Neural progenitor cell (in vitro differentiated cells): ENCODE results near the gene UCHL1. TPM values are rescaled to one million over a fixed set of nuclear protein-coding genes. Genes with fewer than 3 reads are reported as not detected.
"Not testable (repeated sequence)": the region's sequence is repeated elsewhere in the genome, so short reads cannot be mapped to it uniquely, and the experiment has no call there.

Experiments
- DNase-seq: peaks from one replicate; pipeline ENCODE4 v3.0.0-alpha.2; 2016; ENCODE audit warnings: low spot score
- H2AFZ ChIP-seq: fragments of 200-600 bp; sonication (generic); replicated peaks from 2 replicates; pipeline ENCODE4 v1.6.1; 2016; ENCODE audit warnings: antibody characterized with exemption
- H3F3A ChIP-seq: fragments of 200-600 bp; sonication (generic); 2 replicates; pipeline ENCODE4 v1.6.1; 2016; ENCODE audit warnings: antibody characterized with exemption, low read depth
- H3K27ac ChIP-seq: fragments of 200-600 bp; sonication (generic); 2 replicates; pipeline ENCODE4 v1.5.1; 2016; ENCODE audit warnings: mild to moderate bottlenecking
- H3K27me3 ChIP-seq: fragments of 200-600 bp; sonication (generic); 2 replicates; pipeline ENCODE4 v1.6.1; 2016; ENCODE audit warnings: mild to moderate bottlenecking, moderate library complexity
- H3K36me3 ChIP-seq: fragments of 200-600 bp; sonication (generic); 2 replicates; pipeline ENCODE4 v1.5.1; 2016
- H3K4me1 ChIP-seq: fragments of 200-600 bp; sonication (generic); 2 replicates; pipeline ENCODE4 v1.6.1; 2016; ENCODE audit warnings: mixed run types
- H3K4me2 ChIP-seq: fragments of 200-600 bp; sonication (generic); 2 replicates; pipeline ENCODE4 v1.6.1; 2016
- H3K4me3 ChIP-seq: fragments of 200-600 bp; sonication (generic); 2 replicates; pipeline ENCODE4 v1.5.1; 2016
- H3K79me2 ChIP-seq: fragments of 200-600 bp; sonication (generic); 2 replicates; pipeline ENCODE4 v1.6.1; 2016; ENCODE audit warnings: low read depth
- H3K9ac ChIP-seq: fragments of 200-600 bp; sonication (generic); 2 replicates; pipeline ENCODE4 v1.6.1; 2016
- H3K9me3 ChIP-seq: fragments of 200-600 bp; sonication (generic); 2 replicates; pipeline ENCODE4 v1.5.1; 2016; ENCODE audit warnings: low read depth
- H4K20me1 ChIP-seq: fragments of 200-600 bp; sonication (generic); 2 replicates; pipeline ENCODE4 v1.6.1; 2016; ENCODE audit warnings: low read depth
- H3K27ac Mint-ChIP-seq: 3 replicates; pipeline ENCODE4 v1.8.0; 2021; ENCODE audit warnings: mixed read lengths
- H3K27me3 Mint-ChIP-seq: 2 replicates; pipeline ENCODE4 v1.8.0; 2022; ENCODE audit warnings: low read depth, mild to moderate bottlenecking, inconsistent platforms, moderate library complexity, mixed read lengths; ENCODE audit not compliant: insufficient read depth
- H3K36me3 Mint-ChIP-seq: 3 replicates; pipeline ENCODE4 v1.8.0; 2021; ENCODE audit warnings: mixed read lengths
- H3K4me1 Mint-ChIP-seq: 3 replicates; pipeline ENCODE4 v1.8.0; 2021; ENCODE audit warnings: mixed read lengths
- H3K4me3 Mint-ChIP-seq: 3 replicates; pipeline ENCODE4 v1.8.0; 2021; ENCODE audit warnings: mild to moderate bottlenecking, moderate library complexity, mixed read lengths
- H3K9me3 Mint-ChIP-seq: 3 replicates; pipeline ENCODE4 v1.8.0; 2020; ENCODE audit warnings: mixed read lengths
- EZH2 ChIP-seq: fragments of 200-600 bp; sonication (generic); IDR thresholded peaks from 2 replicates; pipeline ENCODE4 v1.6.1; 2017; ENCODE audit warnings: antibody characterized with exemption, mild to moderate bottlenecking, moderate library complexity
- EZH2phosphoT487 ChIP-seq: fragments of 200-600 bp; sonication (generic); IDR thresholded peaks from 2 replicates; pipeline ENCODE4 v1.6.1; 2017; ENCODE audit warnings: antibody characterized with exemption
- total RNA-seq: library from RNA; depleted of rRNA; stranded (reverse); fragments of >200 nt; gene quantifications from 2 replicates; pipeline ENCODE4 v1.2.3, GENCODE V29; 2015; ENCODE audit warnings: low replicate concordance
- TF ChIP-seq, protein P1 (sequence below): fragments of 200-600 bp; sonication (generic); IDR thresholded peaks from 2 replicates; pipeline ENCODE4 v1.5.1; 2017; ENCODE audit warnings: antibody characterized with exemption, mild to moderate bottlenecking

Gene UCHL1
- total RNA-seq, 1 donor from 2014 or later, result 535 TPM

DNA sequence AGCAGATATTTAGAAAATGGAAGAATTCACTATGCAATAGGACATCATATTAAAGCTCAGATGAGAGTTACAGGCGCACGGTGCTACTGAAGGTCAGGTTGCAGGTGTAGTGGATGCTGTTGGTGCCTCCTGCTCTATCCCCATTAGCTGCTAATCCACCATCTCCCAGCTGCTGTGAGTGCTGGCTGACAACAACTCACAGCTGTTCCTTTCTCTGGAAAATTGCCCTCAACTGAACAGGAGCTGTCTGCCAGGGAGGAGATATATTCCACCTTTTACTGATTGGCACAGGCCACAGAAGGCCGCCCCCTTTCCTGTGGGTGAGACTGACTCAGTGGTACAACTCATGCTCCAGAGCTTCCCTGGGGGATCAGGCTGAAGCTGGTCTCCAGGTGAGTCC is 48.7 kb downstream of the UCHL1 start:
- Histone ChIP-seq H3K9me3 (no peaks in the 10 kb centered on the region), H3K27me3 (no peaks in the 10 kb centered on the region), H3K9ac (no peak overlapping the region), H3K4me2 (no peak overlapping the region), H3F3A (no peaks in the 10 kb centered on the region), H3K27ac (no peak overlapping the region), H3K79me2 (no peaks in the 10 kb centered on the region), H3K4me1 (no peaks in the 10 kb centered on the region), H2AFZ (no peak overlapping the region), H4K20me1 (no peaks in the 10 kb centered on the region), H3K4me3 (no peak overlapping the region), H3K36me3 (no peaks in the 10 kb centered on the region)
- Mint-ChIP-seq H3K27me3 (peaks cover 2% of the 10 kb centered on the region), H3K4me3 (no peak overlapping the region), H3K9me3 (peaks cover 10% of the 10 kb centered on the region), H3K36me3 (peaks cover 3% of the 10 kb centered on the region), H3K4me1 (peaks cover 2% of the 10 kb centered on the region), H3K27ac (no peak overlapping the region)
- no peak for DNase-seq
- TF ChIP-seq, protein P1, sequence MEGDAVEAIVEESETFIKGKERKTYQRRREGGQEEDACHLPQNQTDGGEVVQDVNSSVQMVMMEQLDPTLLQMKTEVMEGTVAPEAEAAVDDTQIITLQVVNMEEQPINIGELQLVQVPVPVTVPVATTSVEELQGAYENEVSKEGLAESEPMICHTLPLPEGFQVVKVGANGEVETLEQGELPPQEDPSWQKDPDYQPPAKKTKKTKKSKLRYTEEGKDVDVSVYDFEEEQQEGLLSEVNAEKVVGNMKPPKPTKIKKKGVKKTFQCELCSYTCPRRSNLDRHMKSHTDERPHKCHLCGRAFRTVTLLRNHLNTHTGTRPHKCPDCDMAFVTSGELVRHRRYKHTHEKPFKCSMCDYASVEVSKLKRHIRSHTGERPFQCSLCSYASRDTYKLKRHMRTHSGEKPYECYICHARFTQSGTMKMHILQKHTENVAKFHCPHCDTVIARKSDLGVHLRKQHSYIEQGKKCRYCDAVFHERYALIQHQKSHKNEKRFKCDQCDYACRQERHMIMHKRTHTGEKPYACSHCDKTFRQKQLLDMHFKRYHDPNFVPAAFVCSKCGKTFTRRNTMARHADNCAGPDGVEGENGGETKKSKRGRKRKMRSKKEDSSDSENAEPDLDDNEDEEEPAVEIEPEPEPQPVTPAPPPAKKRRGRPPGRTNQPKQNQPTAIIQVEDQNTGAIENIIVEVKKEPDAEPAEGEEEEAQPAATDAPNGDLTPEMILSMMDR, result no peak
- TF ChIP-seq EZH2phosphoT487, result no peak
- TF ChIP-seq EZH2, result no peak

DNA sequence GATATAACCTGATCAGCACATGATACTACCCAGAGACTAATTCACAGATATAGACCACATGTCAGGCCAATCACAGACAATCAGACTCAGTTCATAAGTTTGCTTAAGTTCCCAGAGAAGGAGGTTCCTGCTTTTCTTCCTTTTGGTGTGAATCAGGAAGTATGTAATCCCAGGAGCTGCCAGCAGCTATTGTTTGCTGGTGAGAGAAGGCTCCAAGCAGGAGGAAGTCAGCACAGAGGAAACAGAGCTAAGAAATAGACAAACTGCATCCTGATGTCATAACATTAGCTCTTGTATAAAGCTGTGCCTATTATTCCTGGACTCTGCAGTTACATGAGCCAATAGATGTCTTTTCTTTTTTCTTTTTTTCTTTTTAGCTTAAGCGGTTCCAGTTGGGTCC is 50.9 kb downstream of the UCHL1 start:
- Histone ChIP-seq H3K79me2 (no peaks in the 10 kb centered on the region), H3K27ac (no peak overlapping the region), H3K4me3 (no peak overlapping the region), H3K27me3 (no peaks in the 10 kb centered on the region), H3K4me2 (no peak overlapping the region), H3F3A (no peaks in the 10 kb centered on the region), H4K20me1 (no peaks in the 10 kb centered on the region), H3K4me1 (no peaks in the 10 kb centered on the region), H3K36me3 (no peaks in the 10 kb centered on the region), H3K9me3 (no peaks in the 10 kb centered on the region), H2AFZ (no peak overlapping the region), H3K9ac (no peak overlapping the region)
- TF ChIP-seq, protein P1, result no peak
- TF ChIP-seq EZH2phosphoT487, result no peak
- TF ChIP-seq EZH2, result no peak
- Mint-ChIP-seq H3K4me1 (peaks cover 2% of the 10 kb centered on the region), H3K36me3 (peaks cover 3% of the 10 kb centered on the region), H3K27ac (peak overlapping the region; percentile 45), H3K9me3 (peaks cover 17% of the 10 kb centered on the region), H3K27me3 (peaks cover 2% of the 10 kb centered on the region), H3K4me3 (no peak overlapping the region)
- no peak for DNase-seq

DNA sequence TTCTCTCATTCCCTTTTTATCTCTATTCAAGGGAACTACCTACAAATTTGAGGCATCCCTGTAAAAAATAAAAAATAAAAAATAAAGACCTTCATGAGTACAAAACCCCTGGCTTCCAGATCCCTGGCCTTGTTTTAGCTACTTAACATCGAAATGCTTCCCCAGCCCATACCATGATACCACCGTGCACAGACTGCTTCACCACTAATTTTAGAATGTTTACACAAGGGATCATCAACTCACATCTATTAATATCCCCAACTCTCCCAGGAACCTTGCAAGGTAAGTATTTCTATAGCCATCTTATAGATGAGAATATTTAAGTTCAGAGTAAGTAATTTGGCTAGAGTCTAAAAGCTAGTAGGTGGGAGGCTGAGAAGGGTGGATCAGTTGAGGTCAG is 51.7 kb downstream of the UCHL1 start:
- no peaks in the 10 kb centered on the region for H3K27me3 ChIP-seq
- H3K4me3 ChIP-seq, result no peak overlapping the region
- peaks cover 2% of the 10 kb centered on the region for H3K4me1 Mint-ChIP-seq
- no peaks in the 10 kb centered on the region for H3K4me1 ChIP-seq
- H4K20me1 ChIP-seq, result no peaks in the 10 kb centered on the region
- no peak overlapping the region for H3K4me2 ChIP-seq
- H3K4me3 Mint-ChIP-seq, result no peak overlapping the region
- no peak for DNase-seq
- no peak overlapping the region for H3K27ac Mint-ChIP-seq
- H3K79me2 ChIP-seq, result no peaks in the 10 kb centered on the region
- H3K27me3 Mint-ChIP-seq, result peaks cover 2% of the 10 kb centered on the region
- no peaks in the 10 kb centered on the region for H3K9me3 ChIP-seq
- H3K36me3 ChIP-seq, result no peaks in the 10 kb centered on the region
- no peak overlapping the region for H2AFZ ChIP-seq
- TF ChIP-seq, protein P1, result no peak
- no peak for TF ChIP-seq EZH2phosphoT487
- TF ChIP-seq EZH2, result no peak
- H3K27ac ChIP-seq, result no peak overlapping the region
- H3K36me3 Mint-ChIP-seq, result peaks cover 3% of the 10 kb centered on the region
- no peaks in the 10 kb centered on the region for H3F3A ChIP-seq
- H3K9ac ChIP-seq, result no peak overlapping the region
- peaks cover 25% of the 10 kb centered on the region for H3K9me3 Mint-ChIP-seq

DNA sequence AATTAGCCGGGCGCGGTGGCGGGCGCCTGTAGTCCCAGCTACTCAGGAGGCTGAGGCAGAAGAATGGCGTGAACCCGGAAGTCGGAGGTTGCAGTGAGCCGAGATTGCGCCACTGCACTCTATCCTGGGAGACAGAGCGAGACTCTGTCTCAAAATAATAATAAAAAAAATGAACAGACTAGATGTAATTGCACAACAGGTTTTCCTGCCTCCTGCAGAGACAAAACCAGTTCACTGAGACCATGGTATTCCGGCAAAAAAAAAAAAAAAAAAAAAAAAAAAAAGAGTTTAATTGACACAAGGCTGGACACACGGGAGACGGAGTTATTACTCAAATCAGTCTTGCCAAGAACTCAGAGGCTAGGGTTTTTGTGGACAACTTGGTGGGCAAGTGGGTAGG is 58.7 kb downstream of the UCHL1 start:
- H3K36me3 ChIP-seq, DNase-seq, H3K9me3 ChIP-seq, H3K4me1 ChIP-seq, H3K27me3 Mint-ChIP-seq, H3K4me3 ChIP-seq, H3K4me1 Mint-ChIP-seq, H3K4me3 Mint-ChIP-seq, H3K4me2 ChIP-seq, H4K20me1 ChIP-seq, H3K79me2 ChIP-seq, H3K27ac Mint-ChIP-seq, H3K27ac ChIP-seq, H3K9ac ChIP-seq, H3F3A ChIP-seq, H3K27me3 ChIP-seq, H2AFZ ChIP-seq, H3K36me3 Mint-ChIP-seq: not testable (repeated sequence)
- H3K9me3 Mint-ChIP-seq, result peaks cover 18% of the 10 kb centered on the region
